ENCODE results near the gene NRCAM.

Gene NRCAM

DNA sequence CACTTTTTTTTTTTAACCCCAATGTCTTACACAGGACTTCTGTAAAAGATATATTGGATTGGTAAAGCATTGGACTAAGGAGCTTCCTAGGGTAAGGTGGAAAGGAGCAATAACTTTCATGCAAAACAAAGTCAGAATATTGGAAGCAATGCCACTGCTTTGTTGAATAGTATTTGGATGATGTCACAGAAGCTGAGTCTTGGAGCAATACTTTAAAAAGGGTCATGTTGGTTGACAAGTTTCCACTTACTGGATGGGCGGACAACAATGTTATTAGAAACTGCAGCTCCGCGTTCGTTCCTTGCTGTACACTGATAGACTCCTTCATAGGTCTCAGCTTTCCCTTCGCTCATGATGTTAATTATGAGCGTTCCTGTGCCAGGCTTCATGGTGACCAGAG, 224.2 kb downstream of the NRCAM start:
- Histone ChIP-seq H3K9me3 (ENCODE audit: control insufficient read depth in 1 of 2, low read length in 2 of 2) (no peaks in the 10 kb centered on the region), H3K4me3 (ENCODE audit: low read depth in 1 of 2, low read length in 2 of 2) (no peak overlapping the region), H3K27me3 (ENCODE audit: control insufficient read depth in 1 of 2, insufficient read depth in 2 of 2, low read length in 2 of 2) (no peaks in the 10 kb centered on the region), H3K36me3 (ENCODE audit: control insufficient read depth in 1 of 2, insufficient read depth in 2 of 2, low read length in 2 of 2) (no peaks in the 10 kb centered on the region), H3K27ac (ENCODE audit: low read depth, low read length) (no peak overlapping the region), H3K9ac (ENCODE audit: low read depth in 1 of 2, low read length in 2 of 2) (no peak overlapping the region), H3K4me1 (ENCODE audit: control insufficient read depth in 1 of 2, insufficient read depth in 2 of 2, low read length in 2 of 2) (peaks cover 0 to 8% of the 10 kb centered on the region in 2 donors)

DNA sequence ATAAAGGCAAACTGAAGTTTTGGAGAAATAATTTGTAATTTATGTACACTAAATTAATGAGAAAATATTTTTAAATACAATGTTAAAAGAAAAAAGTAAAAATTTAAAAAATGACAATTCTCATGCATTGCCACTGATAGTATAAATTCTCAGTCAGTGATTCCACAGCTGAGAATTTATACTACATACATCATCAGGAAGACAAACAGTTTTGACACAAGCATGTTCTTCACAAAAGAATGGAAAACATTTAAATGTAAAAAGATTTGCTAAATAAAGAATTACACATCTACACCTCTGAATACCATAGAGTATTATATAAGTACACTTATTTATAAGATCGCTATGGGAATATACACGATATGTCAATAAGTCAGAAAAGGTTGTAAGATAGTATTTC, 225.0 kb downstream of the NRCAM start:
- H3K4me3 ChIP-seq (ENCODE audit: low read depth in 1 of 2, low read length in 2 of 2), result no peak overlapping the region
- H3K36me3 ChIP-seq (ENCODE audit: control insufficient read depth in 1 of 2, insufficient read depth in 2 of 2, low read length in 2 of 2), result no peaks in the 10 kb centered on the region
- H3K9ac ChIP-seq (ENCODE audit: low read depth in 1 of 2, low read length in 2 of 2), result no peak overlapping the region
- H3K9me3 ChIP-seq (ENCODE audit: control insufficient read depth in 1 of 2, low read length in 2 of 2), result no peaks in the 10 kb centered on the region
- H3K27me3 ChIP-seq (ENCODE audit: control insufficient read depth in 1 of 2, insufficient read depth in 2 of 2, low read length in 2 of 2), result no peaks in the 10 kb centered on the region
- peaks cover 0 to 5% of the 10 kb centered on the region in 2 donors for H3K4me1 ChIP-seq (ENCODE audit: control insufficient read depth in 1 of 2, insufficient read depth in 2 of 2, low read length in 2 of 2)
- no peak overlapping the region for H3K27ac ChIP-seq (ENCODE audit: low read depth, low read length)

DNA sequence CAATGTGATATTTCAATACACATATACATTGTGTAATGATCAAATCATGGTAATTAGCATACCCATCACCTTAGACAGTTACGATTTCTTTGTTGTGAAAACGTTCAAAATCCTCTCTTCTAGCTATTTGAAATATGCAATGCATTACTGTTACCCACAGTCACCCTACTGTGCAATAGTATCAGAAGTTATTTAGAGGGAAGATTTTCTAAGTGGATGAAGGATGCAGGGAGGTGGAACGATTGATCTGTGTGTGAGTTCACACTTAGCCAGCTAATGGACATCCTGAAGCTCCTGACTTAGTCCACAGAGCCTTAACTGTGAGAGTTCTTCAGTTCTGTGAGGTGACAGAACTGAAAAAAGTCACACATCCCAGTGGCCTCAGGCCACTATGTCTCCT, 228.9 kb downstream of the NRCAM start:
- no peaks in the 10 kb centered on the region for H3K9me3 ChIP-seq (ENCODE audit: control insufficient read depth in 1 of 2, low read length in 2 of 2)
- no peak overlapping the region for H3K4me3 ChIP-seq (ENCODE audit: low read depth in 1 of 2, low read length in 2 of 2)
- no peaks in the 10 kb centered on the region for H3K27me3 ChIP-seq (ENCODE audit: control insufficient read depth in 1 of 2, insufficient read depth in 2 of 2, low read length in 2 of 2)
- no peaks in the 10 kb centered on the region for H3K36me3 ChIP-seq (ENCODE audit: control insufficient read depth in 1 of 2, insufficient read depth in 2 of 2, low read length in 2 of 2)
- H3K9ac ChIP-seq (ENCODE audit: low read depth in 1 of 2, low read length in 2 of 2), result no peak overlapping the region
- H3K4me1 ChIP-seq (ENCODE audit: control insufficient read depth in 1 of 2, insufficient read depth in 2 of 2, low read length in 2 of 2), result no peaks in the 10 kb centered on the region
- no peak overlapping the region for H3K27ac ChIP-seq (ENCODE audit: low read depth, low read length)

DNA sequence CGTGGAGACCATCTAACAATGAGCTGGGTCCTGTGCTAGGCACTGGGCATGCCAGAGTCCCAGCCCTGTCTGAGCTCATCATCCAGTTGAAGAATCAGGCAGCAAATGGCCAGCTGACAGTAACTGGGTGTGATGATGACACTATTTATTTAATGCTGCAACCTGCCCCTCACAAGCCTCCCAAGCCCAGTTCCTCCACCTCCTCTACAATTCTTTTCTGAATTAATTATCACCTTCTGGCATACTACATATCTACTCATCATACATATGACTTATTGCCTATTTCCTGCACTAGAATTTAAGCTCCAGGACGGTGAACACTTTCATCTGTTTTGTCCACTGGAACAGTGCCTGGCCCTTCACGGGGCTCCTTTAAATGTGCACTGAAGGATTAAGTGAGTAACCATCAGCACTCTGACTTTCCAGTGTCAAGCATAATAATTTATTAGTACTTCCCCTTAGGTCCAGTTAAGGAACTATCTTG, 229.4 kb downstream of the NRCAM start:
- Histone ChIP-seq H3K9ac (ENCODE audit: low read depth in 1 of 2, low read length in 2 of 2) (no peak overlapping the region), H3K4me3 (ENCODE audit: low read depth in 1 of 2, low read length in 2 of 2) (no peak overlapping the region), H3K27me3 (ENCODE audit: control insufficient read depth in 1 of 2, insufficient read depth in 2 of 2, low read length in 2 of 2) (no peaks in the 10 kb centered on the region), H3K36me3 (ENCODE audit: control insufficient read depth in 1 of 2, insufficient read depth in 2 of 2, low read length in 2 of 2) (no peaks in the 10 kb centered on the region), H3K9me3 (ENCODE audit: control insufficient read depth in 1 of 2, low read length in 2 of 2) (no peaks in the 10 kb centered on the region), H3K27ac (ENCODE audit: low read depth, low read length) (no peak overlapping the region), H3K4me1 (ENCODE audit: control insufficient read depth in 1 of 2, insufficient read depth in 2 of 2, low read length in 2 of 2) (no peaks in the 10 kb centered on the region)

DNA sequence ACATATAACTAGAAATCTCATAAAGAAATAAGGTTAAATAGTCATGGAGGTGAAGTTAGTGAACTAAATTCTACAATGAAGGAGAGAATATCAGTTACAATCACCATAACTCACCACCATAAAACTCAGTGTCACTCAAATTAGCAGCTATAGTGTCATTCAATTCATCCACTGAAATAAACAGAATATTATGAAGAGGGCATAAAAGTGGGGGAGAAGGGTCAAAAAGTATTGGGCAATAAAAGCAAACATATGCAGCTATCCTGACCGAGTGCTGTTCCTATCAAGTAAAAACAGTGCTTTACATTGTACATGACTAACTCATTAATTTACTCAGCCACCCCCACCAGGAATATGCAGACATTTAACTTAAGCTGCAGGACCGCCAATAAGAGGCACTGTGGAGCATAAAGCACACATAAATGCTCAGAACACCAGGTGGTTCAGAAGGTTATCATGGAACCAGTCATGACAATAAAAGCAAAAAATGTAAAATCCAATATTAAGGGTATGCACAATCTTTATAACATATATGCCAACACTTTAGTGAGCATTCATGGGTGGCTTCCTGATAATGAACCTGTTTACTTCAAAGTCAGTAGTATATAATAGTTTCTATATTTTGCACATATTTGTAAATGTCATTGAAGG, 230.6 kb downstream of the NRCAM start:
- H3K9ac ChIP-seq (ENCODE audit: low read depth in 1 of 2, low read length in 2 of 2), result no peak overlapping the region
- H3K4me3 ChIP-seq (ENCODE audit: low read depth in 1 of 2, low read length in 2 of 2), result no peak overlapping the region
- H3K27me3 ChIP-seq (ENCODE audit: control insufficient read depth in 1 of 2, insufficient read depth in 2 of 2, low read length in 2 of 2), result no peaks in the 10 kb centered on the region
- no peaks in the 10 kb centered on the region for H3K4me1 ChIP-seq (ENCODE audit: control insufficient read depth in 1 of 2, insufficient read depth in 2 of 2, low read length in 2 of 2)
- H3K9me3 ChIP-seq (ENCODE audit: control insufficient read depth in 1 of 2, low read length in 2 of 2), result no peaks in the 10 kb centered on the region
- no peaks in the 10 kb centered on the region for H3K36me3 ChIP-seq (ENCODE audit: control insufficient read depth in 1 of 2, insufficient read depth in 2 of 2, low read length in 2 of 2)
- H3K27ac ChIP-seq (ENCODE audit: low read depth, low read length), result no peak overlapping the region

DNA sequence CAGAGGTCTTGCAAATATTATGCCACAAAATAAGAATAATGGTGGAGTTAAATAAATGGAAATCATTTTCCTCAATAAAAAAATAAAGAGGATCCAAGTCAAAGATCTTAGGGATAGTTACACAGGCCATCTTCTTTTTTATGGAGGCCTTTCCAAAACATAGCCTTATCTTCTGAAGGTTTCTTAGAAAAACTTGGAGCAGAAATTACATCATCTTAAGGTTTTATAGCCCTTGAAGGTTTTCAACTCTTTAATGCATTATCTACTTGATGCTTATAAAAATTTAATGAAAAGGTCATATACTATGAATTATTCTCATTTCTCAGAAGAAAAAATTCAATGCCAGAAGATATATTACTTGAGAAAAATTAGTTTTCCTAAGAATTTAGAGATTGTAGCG, 231.8 kb downstream of the NRCAM start:
- Histone ChIP-seq H3K4me1 (ENCODE audit: control insufficient read depth in 1 of 2, insufficient read depth in 2 of 2, low read length in 2 of 2) (no peaks in the 10 kb centered on the region), H3K4me3 (ENCODE audit: low read depth in 1 of 2, low read length in 2 of 2) (no peak overlapping the region), H3K27me3 (ENCODE audit: control insufficient read depth in 1 of 2, insufficient read depth in 2 of 2, low read length in 2 of 2) (no peaks in the 10 kb centered on the region), H3K27ac (ENCODE audit: low read depth, low read length) (no peak overlapping the region), H3K36me3 (ENCODE audit: control insufficient read depth in 1 of 2, insufficient read depth in 2 of 2, low read length in 2 of 2) (no peaks in the 10 kb centered on the region), H3K9ac (ENCODE audit: low read depth in 1 of 2, low read length in 2 of 2) (no peak overlapping the region), H3K9me3 (ENCODE audit: control insufficient read depth in 1 of 2, low read length in 2 of 2) (no peaks in the 10 kb centered on the region)

DNA sequence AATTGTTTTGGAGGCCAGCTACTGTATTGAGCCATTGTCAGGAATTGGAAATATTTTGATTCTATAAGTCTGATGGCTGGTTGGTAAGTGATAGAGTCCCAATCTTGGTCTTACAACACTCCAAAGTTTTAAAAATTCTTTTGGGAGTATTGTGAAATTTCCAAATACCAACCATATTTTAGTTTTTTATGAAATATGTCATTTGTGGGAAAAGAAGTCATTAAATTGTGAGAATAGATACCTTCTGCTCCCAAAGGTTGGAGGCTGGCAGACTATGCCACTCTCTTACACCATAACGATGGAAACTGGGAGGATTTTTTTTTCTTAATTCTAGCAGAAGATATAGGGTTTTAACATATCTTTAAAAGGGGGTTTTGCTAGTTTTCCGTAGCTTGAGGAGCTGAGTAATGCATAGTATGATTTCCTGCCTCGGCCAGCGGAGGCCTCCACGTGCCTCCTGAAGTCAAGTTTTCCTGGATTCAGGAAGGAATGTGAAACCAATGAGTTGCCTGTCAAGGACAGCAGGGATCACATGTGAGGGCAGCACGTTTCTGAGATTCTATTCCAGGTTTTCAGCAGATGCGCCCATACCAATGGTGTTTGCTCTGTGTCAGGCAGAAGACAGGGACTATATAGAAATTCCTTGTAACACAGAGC, 233.9 kb downstream of the NRCAM start:
- Histone ChIP-seq H3K9ac (ENCODE audit: low read depth in 1 of 2, low read length in 2 of 2) (no peak overlapping the region), H3K4me3 (ENCODE audit: low read depth in 1 of 2, low read length in 2 of 2) (no peak overlapping the region), H3K36me3 (ENCODE audit: control insufficient read depth in 1 of 2, insufficient read depth in 2 of 2, low read length in 2 of 2) (no peaks in the 10 kb centered on the region), H3K4me1 (ENCODE audit: control insufficient read depth in 1 of 2, insufficient read depth in 2 of 2, low read length in 2 of 2) (no peaks in the 10 kb centered on the region), H3K27ac (ENCODE audit: low read depth, low read length) (no peak overlapping the region), H3K27me3 (ENCODE audit: control insufficient read depth in 1 of 2, insufficient read depth in 2 of 2, low read length in 2 of 2) (no peaks in the 10 kb centered on the region), H3K9me3 (ENCODE audit: control insufficient read depth in 1 of 2, low read length in 2 of 2) (no peaks in the 10 kb centered on the region)

DNA sequence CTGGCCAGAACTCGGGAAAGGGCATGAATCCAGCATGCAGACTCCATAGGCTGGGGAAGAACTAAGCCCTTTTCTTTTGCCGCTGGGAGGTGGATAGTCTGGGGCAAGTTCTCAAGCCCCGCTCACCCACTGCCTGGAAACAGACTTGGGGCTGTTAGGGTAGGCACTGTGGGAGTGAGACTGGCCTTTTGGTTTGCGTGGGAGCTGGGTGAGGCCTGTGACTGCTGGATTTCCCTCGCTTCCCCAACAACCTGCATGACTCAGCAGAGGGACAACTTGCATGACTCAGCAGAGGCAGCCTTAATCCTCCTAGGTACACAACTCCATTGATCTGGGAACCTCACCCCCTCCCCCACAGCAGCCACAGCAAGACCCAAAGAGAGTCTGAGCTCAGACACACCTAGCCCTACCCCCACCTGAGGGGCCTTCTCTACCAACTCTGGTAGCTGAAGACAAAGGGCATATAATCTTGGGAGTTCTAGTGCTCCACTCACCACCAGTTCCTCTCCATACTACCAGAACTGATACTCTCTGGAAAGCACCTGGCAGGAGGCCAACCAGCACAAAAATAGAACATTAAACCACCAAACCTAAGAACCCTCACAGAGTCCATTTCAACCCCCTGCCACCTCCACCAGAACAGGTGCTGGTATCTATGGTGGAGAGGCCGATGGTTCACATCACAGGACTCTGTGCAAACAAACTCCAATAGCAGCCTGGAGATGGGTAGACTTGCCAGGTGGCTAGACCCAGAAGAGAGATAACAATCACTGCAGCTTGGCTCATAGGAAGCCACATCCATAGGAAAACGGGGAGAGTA, 244.6 kb downstream of the NRCAM start:
- Histone ChIP-seq H3K4me3 (ENCODE audit: low read depth in 1 of 2, low read length in 2 of 2) (no peak overlapping the region), H3K36me3 (ENCODE audit: control insufficient read depth in 1 of 2, insufficient read depth in 2 of 2, low read length in 2 of 2) (no peaks in the 10 kb centered on the region), H3K9me3 (ENCODE audit: control insufficient read depth in 1 of 2, low read length in 2 of 2) (no peaks in the 10 kb centered on the region), H3K4me1 (ENCODE audit: control insufficient read depth in 1 of 2, insufficient read depth in 2 of 2, low read length in 2 of 2) (no peaks in the 10 kb centered on the region), H3K27me3 (ENCODE audit: control insufficient read depth in 1 of 2, insufficient read depth in 2 of 2, low read length in 2 of 2) (no peaks in the 10 kb centered on the region), H3K27ac (ENCODE audit: low read depth, low read length) (no peak overlapping the region), H3K9ac (ENCODE audit: low read depth in 1 of 2, low read length in 2 of 2) (no peak overlapping the region)

DNA sequence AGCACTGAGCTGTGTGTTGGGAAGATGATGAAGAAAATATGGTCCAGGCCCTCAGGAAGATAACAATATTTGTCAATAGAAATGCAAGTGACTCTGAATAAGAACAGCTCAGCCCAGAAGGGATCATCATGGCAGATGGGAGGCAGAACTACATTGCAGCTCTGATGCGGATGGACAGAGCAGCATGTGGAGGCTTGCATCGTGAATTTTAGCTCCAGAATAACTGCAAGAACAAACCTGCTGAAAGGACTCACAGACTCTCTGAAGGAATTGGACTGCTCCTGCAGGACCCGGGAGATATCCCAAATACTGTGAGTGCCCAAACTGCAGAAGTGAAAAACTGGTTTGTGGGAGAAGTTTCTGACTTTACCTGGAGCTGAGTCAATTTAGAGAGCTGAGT, 245.4 kb downstream of the NRCAM start:
- Histone ChIP-seq H3K27ac (ENCODE audit: low read depth, low read length) (no peak overlapping the region), H3K36me3 (ENCODE audit: control insufficient read depth in 1 of 2, insufficient read depth in 2 of 2, low read length in 2 of 2) (no peaks in the 10 kb centered on the region), H3K4me1 (ENCODE audit: control insufficient read depth in 1 of 2, insufficient read depth in 2 of 2, low read length in 2 of 2) (no peaks in the 10 kb centered on the region), H3K9ac (ENCODE audit: low read depth in 1 of 2, low read length in 2 of 2) (no peak overlapping the region), H3K27me3 (ENCODE audit: control insufficient read depth in 1 of 2, insufficient read depth in 2 of 2, low read length in 2 of 2) (no peaks in the 10 kb centered on the region), H3K4me3 (ENCODE audit: low read depth in 1 of 2, low read length in 2 of 2) (no peak overlapping the region), H3K9me3 (ENCODE audit: control insufficient read depth in 1 of 2, low read length in 2 of 2) (no peaks in the 10 kb centered on the region)

DNA sequence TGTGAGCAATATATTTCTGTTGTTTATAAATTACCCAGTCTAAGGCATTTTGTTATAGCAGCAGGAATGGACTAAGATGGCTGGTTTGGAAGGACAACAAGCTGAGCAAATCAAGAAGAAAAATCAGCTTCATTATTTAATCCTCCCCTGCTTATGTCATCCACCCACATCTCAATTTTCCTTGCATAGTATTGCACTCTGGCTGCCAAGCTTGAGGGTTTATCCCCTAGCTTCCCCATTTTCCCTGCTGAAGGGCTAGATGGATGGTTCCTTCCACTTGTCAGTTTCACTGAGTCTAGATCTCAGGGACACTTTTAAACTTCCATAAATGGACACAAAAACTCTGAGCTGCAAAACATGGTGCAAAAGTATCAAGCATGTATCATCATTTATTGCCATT, 250.9 kb downstream of the NRCAM start:
- H3K36me3 ChIP-seq (ENCODE audit: control insufficient read depth in 1 of 2, insufficient read depth in 2 of 2, low read length in 2 of 2), result no peaks in the 10 kb centered on the region
- H3K27ac ChIP-seq (ENCODE audit: low read depth, low read length), result no peak overlapping the region
- H3K4me3 ChIP-seq (ENCODE audit: low read depth in 1 of 2, low read length in 2 of 2), result no peak overlapping the region
- no peak overlapping the region for H3K9ac ChIP-seq (ENCODE audit: low read depth in 1 of 2, low read length in 2 of 2)
- no peaks in the 10 kb centered on the region for H3K9me3 ChIP-seq (ENCODE audit: control insufficient read depth in 1 of 2, low read length in 2 of 2)
- no peaks in the 10 kb centered on the region for H3K27me3 ChIP-seq (ENCODE audit: control insufficient read depth in 1 of 2, insufficient read depth in 2 of 2, low read length in 2 of 2)
- no peaks in the 10 kb centered on the region for H3K4me1 ChIP-seq (ENCODE audit: control insufficient read depth in 1 of 2, insufficient read depth in 2 of 2, low read length in 2 of 2)
